Smooth muscle cell (in vitro differentiated cells): ENCODE results near the gene CENPC. TPM values are rescaled to one million over a fixed set of nuclear protein-coding genes. Genes with fewer than 3 reads are reported as not detected.
"Not testable (repeated sequence)": the region's sequence is repeated elsewhere in the genome, so short reads cannot be mapped to it uniquely, and the experiment has no call there.

Source experiments
- DNase-seq: peaks from one replicate; lab custom pipeline; 2025; ENCODE audit not compliant: unreplicated experiment; lab: John Stamatoyannopoulos, UW
- H2AFZ ChIP-seq: fragments of 200-600 bp; sonication (generic); 2 replicates; pipeline ENCODE4 v1.6.0; 2016; ENCODE audit warnings: antibody characterized with exemption, low read depth, mild to moderate bottlenecking
- H3F3A ChIP-seq: fragments of 200-600 bp; sonication (generic); 2 replicates; pipeline ENCODE4 v1.6.0; 2017; ENCODE audit warnings: antibody characterized with exemption, low read depth
- H3K27ac ChIP-seq: fragments of 200-600 bp; sonication (generic); 2 replicates; pipeline ENCODE4 v1.5.1; 2016; ENCODE audit warnings: low read depth, mild to moderate bottlenecking
- H3K27me3 ChIP-seq: fragments of 200-600 bp; sonication (generic); 2 replicates; pipeline ENCODE4 v1.6.1; 2016; ENCODE audit warnings: low read depth, mild to moderate bottlenecking
- H3K36me3 ChIP-seq: fragments of 200-600 bp; sonication (generic); 2 replicates; pipeline ENCODE4 v1.5.1; 2016; ENCODE audit warnings: low read depth
- H3K4me1 ChIP-seq: fragments of 200-600 bp; sonication (generic); 2 replicates; pipeline ENCODE4 v1.5.1; 2016; ENCODE audit warnings: low read depth
- H3K4me2 ChIP-seq: fragments of 200-600 bp; sonication (generic); 2 replicates; pipeline ENCODE4 v1.6.0; 2016; ENCODE audit warnings: mild to moderate bottlenecking
- H3K4me3 ChIP-seq: fragments of 200-600 bp; sonication (generic); 2 replicates; pipeline ENCODE4 v1.5.1; 2016; ENCODE audit warnings: mild to moderate bottlenecking
- H3K79me2 ChIP-seq: fragments of 200-600 bp; sonication (generic); 2 replicates; pipeline ENCODE4 v1.6.0; 2016; ENCODE audit warnings: low read depth, mild to moderate bottlenecking
- H3K9ac ChIP-seq: fragments of 200-600 bp; sonication (generic); 2 replicates; pipeline ENCODE4 v1.6.0; 2016; ENCODE audit warnings: low read depth
- H3K9me3 ChIP-seq: fragments of 200-600 bp; sonication (generic); replicated peaks from 2 replicates; pipeline ENCODE4 v1.5.1; 2016; ENCODE audit warnings: low read depth
- H4K20me1 ChIP-seq: fragments of 200-600 bp; sonication (generic); 2 replicates; pipeline ENCODE4 v1.6.0; 2016; ENCODE audit warnings: low read depth
- CTCF ChIP-seq: fragments of 200-600 bp; sonication (generic); IDR thresholded peaks from 2 replicates; pipeline ENCODE4 v1.5.1; 2017; ENCODE audit warnings: borderline replicate concordance, mild to moderate bottlenecking, antibody characterized with exemption; ENCODE audit not compliant: insufficient read depth, poor library complexity, severe bottlenecking
- WGBS: methylation state at CpG from one replicate; pipeline ENCODE4 v1.1.7; 2016; ENCODE audit warnings: low lambda C conversion rate; 5-methylcytosine and 5-hydroxymethylcytosine counted together
- polyA plus RNA-seq: library from polyadenylated mRNA; unstranded; fragments of >200 nt; fragmentation: Nextera tagmentation; extraction: Ambion mirVana; gene quantifications from 2 replicates; pipeline ENCODE4 v1.2.1, GENCODE V29; 2016
- total RNA-seq: library from RNA; depleted of rRNA; stranded (reverse); fragments of >200 nt; gene quantifications from 2 replicates; pipeline ENCODE4 v1.2.3, GENCODE V29; 2014

The CENPC gene
- total and polyA plus RNA-seq, 2 experiments from 2014 or later: 11.2 to 22.3 TPM

- Histone ChIP-seq H3K4me2 (no peak within 1 kb of the TSS), H3K27ac (no peak within 1 kb of the TSS), H3F3A (no peaks in the 10 kb centered on the region), H4K20me1 (no peaks in the 10 kb centered on the region), H3K27me3 (no peaks in the 10 kb centered on the region), H3K36me3 (no peaks in the 10 kb centered on the region), H3K4me3 (no peak within 1 kb of the TSS), H3K9me3 (no peaks in the 10 kb centered on the region), H3K4me1 (no peaks in the 10 kb centered on the region), H3K9ac (no peak within 1 kb of the TSS), H3K79me2 (no peaks in the 10 kb centered on the region), H2AFZ (no peak within 1 kb of the TSS)
- TF ChIP-seq CTCF: no peak
- DNase-seq: no peak
- 90% methylated on average over 4 of the region's 4 CpGs for WGBS
These were observed 13.2 kb upstream of the CENPC start, which contains the start of gene STAP1 for GRCh38 chr4:67558493-67558892. Gene STAP1, plus strand, starts transcription at chr4:67558727. Its CDS starts 83 bp downstream, at chr4:67558810.

DNA sequence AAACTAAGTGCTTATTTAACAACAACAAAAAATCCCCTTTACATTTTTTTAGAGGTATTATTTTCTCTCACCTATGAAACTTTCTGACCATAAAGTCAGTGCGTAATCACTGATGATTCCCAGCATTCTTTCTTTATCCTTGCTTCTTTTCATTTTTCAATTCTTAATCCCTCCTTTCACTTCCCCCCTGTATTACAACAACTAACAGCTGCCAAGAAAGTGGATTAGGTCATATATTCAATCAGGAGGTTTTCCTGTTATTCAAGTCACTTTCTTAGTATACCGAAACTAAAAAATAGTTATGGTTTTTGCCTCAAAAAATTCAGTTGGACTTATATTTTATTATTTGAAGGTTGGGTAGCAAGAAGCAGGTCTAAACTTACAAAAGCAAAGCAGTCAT lies 11.1 kb upstream of the CENPC start:
- no peaks in the 10 kb centered on the region for H3K36me3 ChIP-seq
- no peak for TF ChIP-seq CTCF
- H3K79me2 ChIP-seq: no peaks in the 10 kb centered on the region
- H4K20me1 ChIP-seq: no peaks in the 10 kb centered on the region
- H3K9ac ChIP-seq: no peak overlapping the region
- no peaks in the 10 kb centered on the region for H3K9me3 ChIP-seq
- DNase-seq: no peak
- H3K4me1 ChIP-seq: no peaks in the 10 kb centered on the region
- H3K27me3 ChIP-seq: no peaks in the 10 kb centered on the region
- H2AFZ ChIP-seq: no peak overlapping the region
- no peak overlapping the region for H3K27ac ChIP-seq
- H3K4me2 ChIP-seq: no peak overlapping the region
- no peak overlapping the region for H3K4me3 ChIP-seq
- WGBS: 69% methylated on average over 2 of the region's 2 CpGs
- H3F3A ChIP-seq: no peaks in the 10 kb centered on the region

GRCh38 chr4:67555447-67555846 lies 10.1 kb upstream of the CENPC start:
- no peak overlapping the region for H3K27ac ChIP-seq
- H3K4me1 ChIP-seq: no peaks in the 10 kb centered on the region
- H3K4me2 ChIP-seq: no peak overlapping the region
- H3K9ac ChIP-seq: no peak overlapping the region
- H3K79me2 ChIP-seq: no peaks in the 10 kb centered on the region
- no peaks in the 10 kb centered on the region for H3K36me3 ChIP-seq
- H3K9me3 ChIP-seq: no peaks in the 10 kb centered on the region
- no peak overlapping the region for H2AFZ ChIP-seq
- TF ChIP-seq CTCF: no peak
- 76% methylated on average over 3 of the region's 3 CpGs for WGBS
- no peaks in the 10 kb centered on the region for H3F3A ChIP-seq
- no peak for DNase-seq
- H4K20me1 ChIP-seq: no peaks in the 10 kb centered on the region
- no peak overlapping the region for H3K4me3 ChIP-seq
- no peaks in the 10 kb centered on the region for H3K27me3 ChIP-seq

DNA sequence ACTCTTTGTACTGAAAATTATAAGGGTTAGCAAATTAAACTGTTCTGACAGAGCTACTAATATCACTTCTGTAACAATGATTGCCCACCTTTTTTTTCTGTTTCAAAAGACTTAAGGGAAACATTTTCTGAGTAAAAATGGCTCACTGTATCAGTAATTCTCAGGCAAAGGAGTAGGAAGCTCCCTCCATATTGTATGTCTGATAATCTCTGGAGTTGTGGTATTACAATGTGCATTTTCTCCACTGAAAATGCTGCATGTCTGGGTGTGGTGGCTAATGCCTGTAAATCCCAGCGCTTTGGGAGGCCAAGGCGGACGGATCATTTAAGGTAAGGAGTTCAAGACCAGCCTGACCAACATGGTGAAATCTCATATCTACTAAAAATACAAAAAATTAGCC lies 8.8 kb upstream of the CENPC start:
- no peaks in the 10 kb centered on the region for H3K9me3 ChIP-seq
- no peaks in the 10 kb centered on the region for H3K36me3 ChIP-seq
- H3K27ac ChIP-seq: no peak overlapping the region
- no peak for TF ChIP-seq CTCF
- no peak overlapping the region for H3K4me2 ChIP-seq
- H3K79me2 ChIP-seq: no peaks in the 10 kb centered on the region
- H3K4me1 ChIP-seq: no peaks in the 10 kb centered on the region
- DNase-seq: no peak
- H2AFZ ChIP-seq: no peak overlapping the region
- H3K27me3 ChIP-seq: no peaks in the 10 kb centered on the region
- WGBS: 91% methylated on average over 3 of the region's 3 CpGs
- H3K9ac ChIP-seq: no peak overlapping the region
- H4K20me1 ChIP-seq: no peaks in the 10 kb centered on the region
- no peaks in the 10 kb centered on the region for H3F3A ChIP-seq
- H3K4me3 ChIP-seq: no peak overlapping the region

DNA sequence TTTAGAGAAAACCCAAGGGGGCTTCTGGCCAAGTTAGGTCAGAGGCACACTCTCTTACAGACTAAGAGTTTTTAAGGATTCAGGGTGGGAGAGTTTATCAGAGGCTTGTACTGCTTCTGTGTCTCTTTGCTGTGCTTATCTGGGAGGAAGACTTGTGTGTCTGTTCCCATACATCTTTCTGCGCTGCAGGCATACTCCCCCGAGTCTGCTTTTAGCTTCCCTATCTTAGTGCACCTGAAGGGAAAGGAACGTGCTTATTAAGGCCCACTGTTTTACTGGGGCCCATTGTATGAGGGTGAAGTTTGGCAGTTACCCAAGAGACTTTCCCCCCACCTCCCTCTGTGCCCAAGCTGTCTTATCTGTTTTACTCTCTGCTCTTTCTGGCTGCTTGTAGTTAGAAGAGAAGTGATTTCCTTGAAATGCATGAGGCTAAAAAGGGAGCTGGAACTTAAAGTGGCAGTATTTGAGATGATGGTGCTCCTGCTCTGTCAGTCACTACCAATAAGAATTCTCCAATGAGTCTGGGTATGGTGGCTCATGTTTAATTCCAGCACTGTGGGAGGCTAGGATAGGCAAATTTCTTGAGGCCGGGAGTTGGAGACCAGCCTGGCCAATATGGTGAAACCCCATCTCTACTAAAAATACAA lies 7.0 kb upstream of the CENPC start:
- H3K9ac ChIP-seq, H3K4me3 ChIP-seq, H3K4me2 ChIP-seq, DNase-seq, H3K27me3 ChIP-seq, H4K20me1 ChIP-seq, H3K36me3 ChIP-seq, H3K79me2 ChIP-seq, H2AFZ ChIP-seq, H3K27ac ChIP-seq, H3K9me3 ChIP-seq, H3K4me1 ChIP-seq, H3F3A ChIP-seq: not testable (repeated sequence)
- WGBS: 76% methylated on average over 4 of the region's 4 CpGs
